Measurements from ENCODE around the gene DUSP22. TPM values are rescaled to one million over a fixed set of nuclear protein-coding genes. Genes with fewer than 3 reads are reported as not detected.

Gene DUSP22
- polyA plus RNA-seq, 4 donors, result 22.2 to 23.2 (median 22.8) TPM

- no peak for DNase-seq (ENCODE audit: low read depth in 4 of 4, low spot score in 3 of 4)
Measured at GRCh38 chr6:391559-392440, 99.5 kb downstream of the DUSP22 start, which contains the start of gene IRF4. TSS of gene IRF4 (plus strand) at chr6:391752. CDS start at chr6:393153, 1,401 bp downstream.

GRCh38 chr6:392441-393390 lies 100.4 kb downstream of the DUSP22 start:
- no peak for DNase-seq (ENCODE audit: low read depth in 4 of 4, low spot score in 3 of 4)

- no peak for DNase-seq (ENCODE audit: low read depth in 4 of 4, low spot score in 3 of 4)
Measured at GRCh38 chr6:393391-394221, 101.3 kb downstream of the DUSP22 start.

- DNase-seq (ENCODE audit: low read depth in 4 of 4, low spot score in 3 of 4), result no peak
Measured at GRCh38 chr6:394641-395289, 102.5 kb downstream of the DUSP22 start.

- DNase-seq (ENCODE audit: low read depth in 4 of 4, low spot score in 3 of 4), result no peak
Measured at GRCh38 chr6:395432-396125, 103.3 kb downstream of the DUSP22 start.

- no peak for DNase-seq (ENCODE audit: low read depth in 4 of 4, low spot score in 3 of 4)
Measured at GRCh38 chr6:396126-396520, 103.8 kb downstream of the DUSP22 start.

GRCh38 chr6:397056-397455 lies 104.8 kb downstream of the DUSP22 start:
- DNase-seq (ENCODE audit: low read depth in 4 of 4, low spot score in 3 of 4), result no peak

- DNase-seq (ENCODE audit: low read depth in 4 of 4, low spot score in 3 of 4), result no peak
Measured at GRCh38 chr6:397604-398003, 105.3 kb downstream of the DUSP22 start.

- no peak for DNase-seq (ENCODE audit: low read depth in 4 of 4, low spot score in 3 of 4)
Measured at GRCh38 chr6:398065-398464, 105.8 kb downstream of the DUSP22 start.

GRCh38 chr6:398558-399078 lies 106.3 kb downstream of the DUSP22 start:
- no peak for DNase-seq (ENCODE audit: low read depth in 4 of 4, low spot score in 3 of 4)

GRCh38 chr6:399785-400534 lies 107.7 kb downstream of the DUSP22 start:
- no peak for DNase-seq (ENCODE audit: low read depth in 4 of 4, low spot score in 3 of 4)

- DNase-seq (ENCODE audit: low read depth in 4 of 4, low spot score in 3 of 4), result no peak
Measured at GRCh38 chr6:400815-401214, 108.5 kb downstream of the DUSP22 start.

Other genes with a start within 250 kb of the DUSP22 start
- gene IRF4, start 99.3 kb downstream of the DUSP22 start, polyA plus RNA-seq (ENCODE audit: insufficient read length in 4 of 4), result 1 to 10 TPM in 1 of 4 donors, under 1 TPM in 3; 0.18 to 2.2 (median 0.55) TPM

Measured in left renal pelvis (tissue), 4 donors.